ENCODE data around the gene USH2A.
A peak's percentile ranks its signal among the peaks of the same experiment; 100 is the strongest.

The USH2A gene

GRCh38 chr1:216310776-216311175, 112.5 kb downstream of the USH2A start:
- Histone ChIP-seq H2AFZ (ENCODE audit: low read depth, low read length, severe bottlenecking) (no peak overlapping the region), H3K79me2 (ENCODE audit: insufficient read depth, low read length) (no peaks in the 10 kb centered on the region), H3K9me3 (ENCODE audit: insufficient read depth, low read length) (no peaks in the 10 kb centered on the region), H4K20me1 (ENCODE audit: low read depth, low read length) (no peaks in the 10 kb centered on the region), H3K9me2 (replicated peaks; ENCODE audit: insufficient read depth, low read length) (no peaks in the 10 kb centered on the region), H3K27me3 (ENCODE audit: low read length) (no peaks in the 10 kb centered on the region), H3K27ac (ENCODE audit: low read depth, low read length) (no peak overlapping the region), H3F3A (ENCODE audit: insufficient read depth) (no peaks in the 10 kb centered on the region), H3K36me3 (ENCODE audit: low read length) (no peaks in the 10 kb centered on the region), H3K9ac (ENCODE audit: low read length) (no peak overlapping the region), H3K4me2 (ENCODE audit: low read depth, low read length, poor library complexity, severe bottlenecking) (no peak overlapping the region), H3K4me3 (ENCODE audit: insufficient read depth, low read length, poor library complexity, severe bottlenecking) (no peak overlapping the region)
- TF ChIP-seq EZH2phosphoT487 (conservative IDR thresholded peaks at IDR 0.05; ENCODE audit: low read length) (no peak), CTCF (IDR thresholded peaks at IDR 0.05; ENCODE audit: insufficient read depth, low read length, poor library complexity, severe bottlenecking) (peak; percentile 15)

GRCh38 chr1:216306830-216307229, 116.4 kb downstream of the USH2A start:
- Histone ChIP-seq H3K9me3 (ENCODE audit: insufficient read depth, low read length) (no peaks in the 10 kb centered on the region), H4K20me1 (ENCODE audit: low read depth, low read length) (no peaks in the 10 kb centered on the region), H3F3A (ENCODE audit: insufficient read depth) (no peaks in the 10 kb centered on the region), H3K27me3 (ENCODE audit: low read length) (no peaks in the 10 kb centered on the region), H3K36me3 (ENCODE audit: low read length) (no peaks in the 10 kb centered on the region), H3K9ac (ENCODE audit: low read length) (no peak overlapping the region), H3K9me2 (replicated peaks; ENCODE audit: insufficient read depth, low read length) (no peaks in the 10 kb centered on the region), H3K27ac (ENCODE audit: low read depth, low read length) (no peak overlapping the region), H3K79me2 (ENCODE audit: insufficient read depth, low read length) (no peaks in the 10 kb centered on the region), H3K4me2 (ENCODE audit: low read depth, low read length, poor library complexity, severe bottlenecking) (no peak overlapping the region), H2AFZ (ENCODE audit: low read depth, low read length, severe bottlenecking) (no peak overlapping the region), H3K4me3 (ENCODE audit: insufficient read depth, low read length, poor library complexity, severe bottlenecking) (no peak overlapping the region)
- TF ChIP-seq EZH2phosphoT487 (conservative IDR thresholded peaks at IDR 0.05; ENCODE audit: low read length) (no peak), CTCF (IDR thresholded peaks at IDR 0.05; ENCODE audit: insufficient read depth, low read length, poor library complexity, severe bottlenecking) (no peak)

GRCh38 chr1:216303690-216304089, 119.6 kb downstream of the USH2A start:
- no peaks in the 10 kb centered on the region for H3K79me2 ChIP-seq (ENCODE audit: insufficient read depth, low read length)
- H3K27ac ChIP-seq (ENCODE audit: low read depth, low read length), result no peak overlapping the region
- no peaks in the 10 kb centered on the region for H4K20me1 ChIP-seq (ENCODE audit: low read depth, low read length)
- no peak overlapping the region for H3K4me3 ChIP-seq (ENCODE audit: insufficient read depth, low read length, poor library complexity, severe bottlenecking)
- no peak for TF ChIP-seq EZH2phosphoT487 (conservative IDR thresholded peaks at IDR 0.05; ENCODE audit: low read length)
- TF ChIP-seq CTCF (IDR thresholded peaks at IDR 0.05; ENCODE audit: insufficient read depth, low read length, poor library complexity, severe bottlenecking), result no peak
- no peak overlapping the region for H3K9ac ChIP-seq (ENCODE audit: low read length)
- no peaks in the 10 kb centered on the region for H3F3A ChIP-seq (ENCODE audit: insufficient read depth)
- H3K4me2 ChIP-seq (ENCODE audit: low read depth, low read length, poor library complexity, severe bottlenecking), result no peak overlapping the region
- H3K9me3 ChIP-seq (ENCODE audit: insufficient read depth, low read length), result no peaks in the 10 kb centered on the region
- no peaks in the 10 kb centered on the region for H3K27me3 ChIP-seq (ENCODE audit: low read length)
- no peaks in the 10 kb centered on the region for H3K36me3 ChIP-seq (ENCODE audit: low read length)
- H3K9me2 ChIP-seq (replicated peaks; ENCODE audit: insufficient read depth, low read length), result no peaks in the 10 kb centered on the region
- no peak overlapping the region for H2AFZ ChIP-seq (ENCODE audit: low read depth, low read length, severe bottlenecking)

Measured in SU-DHL-6 (cell line).